ENCODE data around the gene NSL1.
"Not testable (repeated sequence)": the region's sequence is repeated elsewhere in the genome, so short reads cannot be mapped to it uniquely, and the experiment has no call there.

The NSL1 gene

DNA sequence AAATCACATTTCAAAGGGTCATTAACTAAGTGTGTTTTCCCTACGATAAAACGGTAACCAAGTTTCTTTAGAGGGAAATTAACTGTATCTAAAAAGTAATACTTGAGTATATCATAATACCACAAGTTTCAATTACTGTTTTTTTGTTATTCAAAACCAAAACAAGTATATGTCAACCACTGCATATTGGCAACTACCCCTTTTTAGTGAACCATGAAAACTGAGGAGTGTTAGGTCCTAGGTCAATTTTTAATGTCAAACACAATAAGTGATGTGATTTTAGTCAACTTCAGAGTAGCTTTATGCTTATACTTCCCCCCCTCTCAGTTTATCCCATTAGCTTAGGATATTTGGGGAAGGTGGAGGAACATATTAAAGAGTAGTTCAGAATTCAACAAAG, 10.4 kb downstream of the NSL1 start:
- TF ChIP-seq, protein P1, sequence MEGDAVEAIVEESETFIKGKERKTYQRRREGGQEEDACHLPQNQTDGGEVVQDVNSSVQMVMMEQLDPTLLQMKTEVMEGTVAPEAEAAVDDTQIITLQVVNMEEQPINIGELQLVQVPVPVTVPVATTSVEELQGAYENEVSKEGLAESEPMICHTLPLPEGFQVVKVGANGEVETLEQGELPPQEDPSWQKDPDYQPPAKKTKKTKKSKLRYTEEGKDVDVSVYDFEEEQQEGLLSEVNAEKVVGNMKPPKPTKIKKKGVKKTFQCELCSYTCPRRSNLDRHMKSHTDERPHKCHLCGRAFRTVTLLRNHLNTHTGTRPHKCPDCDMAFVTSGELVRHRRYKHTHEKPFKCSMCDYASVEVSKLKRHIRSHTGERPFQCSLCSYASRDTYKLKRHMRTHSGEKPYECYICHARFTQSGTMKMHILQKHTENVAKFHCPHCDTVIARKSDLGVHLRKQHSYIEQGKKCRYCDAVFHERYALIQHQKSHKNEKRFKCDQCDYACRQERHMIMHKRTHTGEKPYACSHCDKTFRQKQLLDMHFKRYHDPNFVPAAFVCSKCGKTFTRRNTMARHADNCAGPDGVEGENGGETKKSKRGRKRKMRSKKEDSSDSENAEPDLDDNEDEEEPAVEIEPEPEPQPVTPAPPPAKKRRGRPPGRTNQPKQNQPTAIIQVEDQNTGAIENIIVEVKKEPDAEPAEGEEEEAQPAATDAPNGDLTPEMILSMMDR (IDR thresholded peaks at IDR 0.05; ENCODE audit: extremely low read depth, missing control alignments): no peak
- no peak for DNase-seq (ENCODE audit: low spot score)

DNA sequence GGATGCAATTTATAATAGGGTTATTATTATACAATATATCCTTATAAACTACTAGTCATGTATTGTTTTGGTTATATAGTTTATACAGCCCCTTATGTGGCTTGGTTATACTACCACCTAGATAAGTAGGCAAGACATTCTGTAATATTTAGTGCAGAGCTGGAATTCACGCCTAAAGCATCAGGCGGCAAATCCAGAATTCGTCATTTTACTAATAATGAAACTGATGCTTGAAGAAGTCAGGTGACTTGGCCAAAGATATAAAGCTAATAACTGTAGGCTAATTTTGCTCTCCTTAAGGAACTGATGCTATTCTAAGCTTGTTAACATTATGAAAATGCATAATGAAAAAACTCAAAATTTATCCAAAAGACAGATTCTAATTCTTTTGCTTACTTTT, 10.8 kb downstream of the NSL1 start:
- TF ChIP-seq, protein P1 (IDR thresholded peaks at IDR 0.05; ENCODE audit: extremely low read depth, missing control alignments): no peak
- no peak for DNase-seq (ENCODE audit: low spot score)

DNA sequence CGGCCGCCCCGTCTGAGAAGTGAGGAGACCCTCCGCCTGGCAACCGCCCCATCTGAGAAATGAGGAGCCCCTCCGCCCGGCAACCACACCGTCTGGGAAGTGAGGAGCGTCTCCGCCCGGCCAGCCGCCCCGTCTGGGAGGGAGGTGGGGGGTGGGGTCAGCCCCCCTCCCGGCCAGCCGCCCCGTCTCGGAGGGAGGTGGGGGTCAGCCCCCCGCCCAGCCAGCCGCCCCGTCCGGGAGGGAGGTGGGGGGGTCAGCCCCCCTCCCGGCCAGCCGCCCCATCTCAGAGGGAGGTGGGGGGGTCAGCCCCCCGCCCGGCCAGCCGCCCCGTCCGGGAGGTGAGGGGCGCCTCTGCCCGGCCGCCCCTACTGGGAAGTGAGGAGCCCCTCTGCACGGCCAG, 12.5 kb downstream of the NSL1 start:
- DNase-seq (ENCODE audit: low spot score): not testable (repeated sequence)

DNA sequence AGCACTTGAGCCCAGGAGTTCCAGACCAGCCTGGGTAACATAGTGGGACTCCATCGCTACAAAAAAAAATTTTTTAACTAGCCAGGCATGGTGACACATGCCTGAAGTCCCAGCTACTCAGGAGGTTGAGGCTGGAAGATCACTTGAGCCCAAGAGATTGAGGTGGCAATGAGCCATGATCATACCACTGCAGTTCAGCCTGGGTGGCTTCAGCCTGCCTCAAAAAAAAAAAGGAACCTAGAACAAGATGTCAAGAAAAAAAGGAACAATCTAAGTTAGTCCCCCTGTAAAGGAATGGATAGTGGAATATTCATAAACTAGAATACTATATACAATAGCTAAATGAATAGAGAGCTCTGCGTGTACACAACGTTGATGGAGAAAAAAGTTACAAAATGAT, 14.4 kb downstream of the NSL1 start:
- TF ChIP-seq, protein P1 (IDR thresholded peaks at IDR 0.05; ENCODE audit: extremely low read depth, missing control alignments): no peak
- no peak for DNase-seq (ENCODE audit: low spot score)

DNA sequence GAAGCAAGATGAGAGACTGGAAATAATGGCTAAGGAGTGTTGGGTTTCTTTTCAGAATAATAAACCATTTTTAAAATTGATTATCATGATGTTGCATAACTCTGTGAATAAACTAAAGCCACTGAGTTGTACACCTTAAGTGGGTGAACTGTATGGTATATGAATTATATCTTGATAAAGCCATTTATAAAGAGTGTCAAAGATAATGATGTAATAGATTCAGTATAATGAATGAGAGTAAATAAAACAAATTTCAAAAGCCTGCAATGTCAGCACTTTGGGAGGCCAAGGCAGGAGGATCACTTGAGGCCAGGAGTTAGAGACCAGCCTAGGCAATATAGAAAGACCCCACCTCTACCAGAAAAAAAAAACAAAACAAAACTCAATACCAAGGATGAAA, 16.3 kb downstream of the NSL1 start:
- TF ChIP-seq, protein P1 (IDR thresholded peaks at IDR 0.05; ENCODE audit: extremely low read depth, missing control alignments): no peak
- no peak for DNase-seq (ENCODE audit: low spot score)

DNA sequence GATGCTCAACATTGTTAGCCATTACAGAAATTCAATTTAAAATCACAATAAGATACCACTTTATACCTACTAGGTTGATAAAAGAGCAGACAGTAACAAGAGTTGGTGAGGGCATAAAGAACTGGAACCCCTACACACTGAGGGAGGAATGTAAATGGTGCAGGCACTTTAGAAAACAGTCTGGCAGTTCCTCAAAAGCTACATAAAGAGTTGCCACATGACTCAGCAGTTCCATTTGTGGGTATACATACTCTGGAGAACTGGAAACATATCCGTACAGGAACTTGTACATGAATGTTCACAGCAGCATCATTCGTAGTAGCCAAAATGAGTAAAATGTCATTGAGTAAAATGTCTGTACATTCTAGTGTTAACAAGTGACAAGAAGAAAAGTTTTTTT, 17.0 kb downstream of the NSL1 start:
- TF ChIP-seq, protein P1 (IDR thresholded peaks at IDR 0.05; ENCODE audit: extremely low read depth, missing control alignments): no peak
- no peak for DNase-seq (ENCODE audit: low spot score)

DNA sequence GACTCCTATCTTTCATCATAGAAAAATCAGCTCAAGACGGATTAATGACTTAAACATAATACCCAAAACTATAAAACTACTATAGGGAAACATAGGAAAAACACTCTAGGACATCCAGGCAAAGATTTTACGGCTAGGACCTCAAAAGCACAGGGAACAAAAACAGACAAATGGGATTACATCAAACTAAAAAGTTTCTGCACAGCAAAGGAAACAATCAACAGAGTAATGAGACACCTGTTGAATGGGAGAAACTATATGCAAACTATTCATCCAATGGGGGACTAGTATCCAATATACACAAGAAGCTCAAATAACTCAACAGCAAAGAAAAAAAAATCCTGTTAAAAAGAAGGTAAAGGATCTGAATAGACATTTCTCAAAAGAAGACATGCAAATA, 18.6 kb downstream of the NSL1 start:
- TF ChIP-seq, protein P1 (IDR thresholded peaks at IDR 0.05; ENCODE audit: extremely low read depth, missing control alignments): no peak
- DNase-seq (ENCODE audit: low spot score): no peak

DNA sequence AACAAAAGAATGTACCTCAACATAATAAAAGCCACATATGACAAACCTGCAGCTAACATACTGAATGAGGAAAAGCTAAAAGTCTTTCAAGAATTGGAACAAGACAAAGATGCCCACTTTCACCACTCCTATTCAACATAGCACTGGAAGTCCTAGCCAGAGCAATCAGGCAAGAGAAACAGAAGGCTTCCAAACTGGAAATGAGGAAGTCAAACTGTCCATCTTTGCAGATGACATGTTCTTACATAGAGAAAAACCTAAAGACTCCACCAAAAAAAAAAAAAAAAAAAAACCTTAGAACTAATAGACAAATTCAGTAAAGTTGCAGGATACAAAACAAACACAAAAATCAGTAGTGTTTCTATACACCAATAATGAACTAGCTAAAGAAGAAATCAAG, 20.2 kb downstream of the NSL1 start:
- DNase-seq (ENCODE audit: low spot score): no peak
- TF ChIP-seq, protein P1 (IDR thresholded peaks at IDR 0.05; ENCODE audit: extremely low read depth, missing control alignments): no peak

Data from GM20000 (cell line).